Pancreas (tissue), 10 donors: ENCODE results near the gene EPHA3. TPM values are rescaled to one million over a fixed set of nuclear protein-coding genes. Genes with fewer than 3 reads are reported as not detected.

Source experiments
- ATAC-seq, 4 donors: fragments of 200-7000 bp; cut with Tn5 transposase; one replicate each; pipeline versions ENCODE4 v1.8.0 to v1.9.1; 2020; ENCODE audit warnings: mild to moderate bottlenecking in 4 of 4, moderate library complexity in 4 of 4
- DNase-seq, 6 donors: peaks; one replicate each; pipeline ENCODE4 v3.0.0-alpha.2; 2020
- FAIRE-seq: peaks from 2 replicates; lab custom pipeline; 2012; peaks lifted over from hg19 to GRCh38; lab: Jason Lieb, UNC
- H3K27ac ChIP-seq, 4 donors: fragments of 200-600 bp; sonication (generic); 1 replicate in 3 of 4; 2 replicates in 1 of 4; pipeline versions ENCODE4 v1.5.0 to v1.8.0; 2020
- H3K27me3 ChIP-seq, 4 donors: fragments of 200-600 bp; one replicate each; pipeline ENCODE4 v1.8.0; 2021
- H3K36me3 ChIP-seq, 3 donors: fragments of 200-600 bp; sonication (generic) in 1 of 3; one replicate each; pipeline versions ENCODE4 v1.5.0 to v1.8.0; 2020 to 2021
- H3K4me1 ChIP-seq, 3 donors: fragments of 200-600 bp; one replicate each; pipeline ENCODE4 v1.8.0; 2021
- H3K4me3 ChIP-seq, 4 donors: fragments of 200-600 bp; sonication (generic) in 2 of 4; one replicate each; pipeline versions ENCODE4 v1.5.0 to v1.8.0; 2020 to 2021
- H3K9me3 ChIP-seq, 4 donors: fragments of 200-600 bp; one replicate each; pipeline ENCODE4 v1.8.0; 2021
- WGBS, 2 donors: extraction: QIAGEN DNeasy Blood & Tissue Kit; methylation state at CpG; one replicate each; pipeline ENCODE4 v1.1.7; 2013; 5-methylcytosine and 5-hydroxymethylcytosine counted together
- intact Hi-C, 3 donors: fragments of 100-400 bp; cut with DNase I; formaldehyde crosslinking; loops; one replicate each; pipeline versions ENCODE4 v1.11.1 to v1.14.2; 2022
- polyA plus RNA-seq, 2 donors: library from polyadenylated mRNA; stranded (reverse); fragments of 200-250 nt; gene quantifications; one replicate each; pipeline ENCODE4 v1.2.3, GENCODE V29; 2013
- total RNA-seq, 6 donors: library from RNA; stranded (reverse); fragmentation: NEBNext Ultra II Directional in 4 of 6; extraction: Animal tissue kit (Norgen Biotek cat#: 25700) in 4 of 6; gene quantifications; one replicate each; pipeline versions ENCODE4 v1.2.1 to v1.2.4, GENCODE V29; 2021 to 2023
- TF ChIP-seq, protein P1 (sequence below), 4 donors: fragments of 200-600 bp; sonication (generic) in 3 of 4; IDR thresholded peaks; one replicate each; pipeline versions ENCODE4 v1.5.0 to v1.8.0; 2021; ENCODE audit warnings: antibody characterized with exemption in 4 of 4
- donor health status: healthy with polysubstance abuse.
- donor health status: DM: no; HTN: no; CAD: no; lungs with moderate emphysema.
- donor health status: DM: no; HTN: no; CAD: no.
- donor health status: control.
- donor health status: control.
- donor health status: Bipolar disorder and iron deficiency.
- donor health status: DM: yes; HTN: yes; CAD: no.
- donor health status: DM: no; HTN: no; CAD: no.
- donor health status: DM: no; HTN: no; CAD: no.
- donor health status: DM: yes; HTN: yes; CAD: no.

The EPHA3 gene
- total and polyA plus RNA-seq, 8 donors, result 0.27 to 7.7 (median 0.80) TPM

DNA sequence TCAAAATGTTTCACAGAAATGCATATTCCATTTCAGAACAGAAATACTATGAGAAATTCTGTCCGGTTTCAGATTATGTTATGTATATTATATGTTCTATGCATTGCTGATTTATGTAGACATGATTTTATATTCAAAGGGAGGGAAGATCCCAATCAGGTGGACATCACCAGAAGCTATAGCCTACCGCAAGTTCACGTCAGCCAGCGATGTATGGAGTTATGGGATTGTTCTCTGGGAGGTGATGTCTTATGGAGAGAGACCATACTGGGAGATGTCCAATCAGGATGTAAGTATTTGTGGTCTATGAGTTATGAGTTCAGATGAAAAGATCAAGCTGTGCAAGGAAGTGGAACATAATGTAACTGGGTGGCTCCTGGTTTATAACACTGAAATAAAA is 341.7 kb downstream of the EPHA3 start:
- TF ChIP-seq, protein P1, sequence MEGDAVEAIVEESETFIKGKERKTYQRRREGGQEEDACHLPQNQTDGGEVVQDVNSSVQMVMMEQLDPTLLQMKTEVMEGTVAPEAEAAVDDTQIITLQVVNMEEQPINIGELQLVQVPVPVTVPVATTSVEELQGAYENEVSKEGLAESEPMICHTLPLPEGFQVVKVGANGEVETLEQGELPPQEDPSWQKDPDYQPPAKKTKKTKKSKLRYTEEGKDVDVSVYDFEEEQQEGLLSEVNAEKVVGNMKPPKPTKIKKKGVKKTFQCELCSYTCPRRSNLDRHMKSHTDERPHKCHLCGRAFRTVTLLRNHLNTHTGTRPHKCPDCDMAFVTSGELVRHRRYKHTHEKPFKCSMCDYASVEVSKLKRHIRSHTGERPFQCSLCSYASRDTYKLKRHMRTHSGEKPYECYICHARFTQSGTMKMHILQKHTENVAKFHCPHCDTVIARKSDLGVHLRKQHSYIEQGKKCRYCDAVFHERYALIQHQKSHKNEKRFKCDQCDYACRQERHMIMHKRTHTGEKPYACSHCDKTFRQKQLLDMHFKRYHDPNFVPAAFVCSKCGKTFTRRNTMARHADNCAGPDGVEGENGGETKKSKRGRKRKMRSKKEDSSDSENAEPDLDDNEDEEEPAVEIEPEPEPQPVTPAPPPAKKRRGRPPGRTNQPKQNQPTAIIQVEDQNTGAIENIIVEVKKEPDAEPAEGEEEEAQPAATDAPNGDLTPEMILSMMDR (IDR thresholded peaks at IDR 0.05), result no peak
- H3K9me3 ChIP-seq, result no peaks in the 10 kb centered on the region
- no peaks in the 10 kb centered on the region for H3K27me3 ChIP-seq
- H3K4me1 ChIP-seq, result no peaks in the 10 kb centered on the region
- H3K4me3 ChIP-seq, result no peak overlapping the region
- no peaks in the 10 kb centered on the region for H3K36me3 ChIP-seq
- FAIRE-seq (no peak), ATAC-seq (no peak), DNase-seq (no peak)
- intact Hi-C loops, result no loop called here
- H3K27ac ChIP-seq, result no peak overlapping the region
- 90 to 92% methylated on average over 4 of the region's 4 CpGs for WGBS, 2 donors

DNA sequence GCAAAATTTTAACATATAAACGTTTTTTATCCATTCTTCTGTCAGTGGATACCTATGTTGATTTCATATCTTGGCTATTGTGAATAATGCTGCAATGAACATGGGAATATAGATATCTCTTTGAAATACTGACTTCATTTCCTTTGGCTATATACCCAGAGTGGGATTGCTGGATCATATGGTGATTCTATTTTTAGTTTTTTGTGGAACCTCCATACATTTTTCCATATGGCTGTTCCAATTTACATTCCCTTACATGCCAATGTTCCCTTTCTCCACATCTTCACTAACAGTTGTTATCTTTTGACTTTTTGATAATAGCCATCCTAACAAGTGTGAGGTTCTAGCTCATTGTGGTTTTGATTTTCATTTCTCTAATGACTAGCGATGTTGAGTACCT is 344.6 kb downstream of the EPHA3 start:
- Histone ChIP-seq H3K9me3 (no peaks in the 10 kb centered on the region), H3K36me3 (no peaks in the 10 kb centered on the region), H3K27ac (no peak overlapping the region), H3K27me3 (no peaks in the 10 kb centered on the region), H3K4me1 (no peaks in the 10 kb centered on the region), H3K4me3 (no peak overlapping the region)
- TF ChIP-seq, protein P1 (IDR thresholded peaks at IDR 0.05), result no peak
- ATAC-seq (no peak), DNase-seq (no peak), FAIRE-seq (no peak)
- 56 to 63% methylated on average over 2 of the region's 2 CpGs for WGBS, 2 donors
- intact Hi-C loops, result no loop called here

DNA sequence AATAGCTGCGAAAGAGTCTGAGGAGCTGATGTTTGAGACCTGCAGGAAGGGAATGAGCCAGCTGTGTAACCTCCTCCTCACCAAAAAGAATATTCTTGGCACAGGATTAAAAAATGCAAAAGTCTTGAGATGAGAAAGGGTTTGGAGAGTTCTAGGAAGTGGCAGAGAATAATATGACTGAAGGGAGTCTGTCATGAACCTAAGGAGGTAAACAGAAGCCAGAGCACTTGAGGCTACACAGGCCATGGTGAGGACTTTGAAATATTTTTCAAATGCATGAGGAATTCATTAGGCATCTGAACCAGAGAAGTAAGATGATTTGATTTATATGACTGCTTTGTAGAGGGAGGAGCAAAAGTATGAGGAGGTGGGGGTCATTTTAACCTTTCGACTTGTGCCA is 347.8 kb downstream of the EPHA3 start:
- Histone ChIP-seq H3K4me3 (no peak overlapping the region), H3K27me3 (no peaks in the 10 kb centered on the region), H3K4me1 (no peaks in the 10 kb centered on the region), H3K27ac (no peak overlapping the region), H3K36me3 (no peaks in the 10 kb centered on the region), H3K9me3 (no peaks in the 10 kb centered on the region)
- no peak for FAIRE-seq
- no peak for ATAC-seq
- 78 to 91% methylated on average over 2 of the region's 2 CpGs for WGBS, 2 donors
- TF ChIP-seq, protein P1 (IDR thresholded peaks at IDR 0.05), result no peak
- DNase-seq, result no peak
- intact Hi-C loops, result no loop called here

DNA sequence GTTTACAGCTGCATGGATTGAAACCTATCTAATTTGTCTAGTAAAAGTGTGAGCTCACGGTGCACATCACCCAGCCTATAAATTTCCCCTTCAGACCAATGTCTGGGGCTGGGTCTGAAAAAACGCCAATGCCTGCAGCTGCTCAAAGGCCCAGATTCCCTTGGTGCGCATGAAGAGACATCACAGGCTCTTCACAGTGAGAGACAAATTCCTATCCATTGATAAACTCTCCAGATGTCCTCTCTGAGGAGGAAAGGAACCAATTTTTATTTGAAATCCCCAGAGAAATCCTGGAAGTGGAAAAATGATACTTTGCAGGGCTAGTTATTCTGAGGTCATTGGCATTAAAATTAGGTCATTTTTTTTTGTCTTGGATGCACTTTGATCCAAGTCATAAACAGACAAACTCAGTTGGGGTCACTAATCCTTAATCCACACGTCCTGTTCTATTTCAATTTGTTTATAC is 360.5 kb downstream of the EPHA3 start:
- Histone ChIP-seq H3K9me3 (no peaks in the 10 kb centered on the region), H3K4me3 (no peak overlapping the region), H3K4me1 (no peaks in the 10 kb centered on the region), H3K27me3 (no peaks in the 10 kb centered on the region), H3K36me3 (no peaks in the 10 kb centered on the region), H3K27ac (no peak overlapping the region)
- ATAC-seq (no peak), FAIRE-seq (no peak), DNase-seq (no peak)
- TF ChIP-seq, protein P1 (IDR thresholded peaks at IDR 0.05), result no peak
- intact Hi-C loops, result no loop called here
- 62 to 75% methylated on average over 4 of the region's 4 CpGs for WGBS, 2 donors

DNA sequence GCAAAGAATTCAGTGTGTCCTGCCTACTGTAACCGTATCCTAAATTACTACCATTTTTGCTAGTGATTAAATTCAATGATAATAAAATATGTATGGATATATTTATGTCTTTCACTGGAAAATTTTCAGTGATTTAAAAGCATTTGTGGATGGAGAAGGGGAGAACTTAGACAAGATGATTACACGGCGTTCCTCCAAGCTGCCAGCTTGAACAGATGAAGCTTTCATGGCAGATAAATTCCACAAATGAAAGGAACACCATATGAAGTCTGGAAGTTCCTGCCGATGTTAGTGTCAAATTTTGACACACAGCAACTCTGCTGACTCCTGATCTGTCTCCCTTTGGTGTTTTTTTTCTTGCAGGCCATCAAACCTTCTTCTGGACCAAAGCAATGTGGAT is 364.7 kb downstream of the EPHA3 start:
- Histone ChIP-seq H3K9me3 (no peaks in the 10 kb centered on the region), H3K4me3 (no peak overlapping the region), H3K4me1 (no peaks in the 10 kb centered on the region), H3K27ac (no peak overlapping the region), H3K36me3 (no peaks in the 10 kb centered on the region), H3K27me3 (no peaks in the 10 kb centered on the region)
- DNase-seq (no peak), ATAC-seq (no peak), FAIRE-seq (no peak)
- WGBS, 2 donors, result 88 to 90% methylated on average over 4 of the region's 4 CpGs
- intact Hi-C loops, result no loop called here
- TF ChIP-seq, protein P1 (IDR thresholded peaks at IDR 0.05), result no peak
